ENCODE measurements around the gene CYSTM1.

Gene CYSTM1

DNA sequence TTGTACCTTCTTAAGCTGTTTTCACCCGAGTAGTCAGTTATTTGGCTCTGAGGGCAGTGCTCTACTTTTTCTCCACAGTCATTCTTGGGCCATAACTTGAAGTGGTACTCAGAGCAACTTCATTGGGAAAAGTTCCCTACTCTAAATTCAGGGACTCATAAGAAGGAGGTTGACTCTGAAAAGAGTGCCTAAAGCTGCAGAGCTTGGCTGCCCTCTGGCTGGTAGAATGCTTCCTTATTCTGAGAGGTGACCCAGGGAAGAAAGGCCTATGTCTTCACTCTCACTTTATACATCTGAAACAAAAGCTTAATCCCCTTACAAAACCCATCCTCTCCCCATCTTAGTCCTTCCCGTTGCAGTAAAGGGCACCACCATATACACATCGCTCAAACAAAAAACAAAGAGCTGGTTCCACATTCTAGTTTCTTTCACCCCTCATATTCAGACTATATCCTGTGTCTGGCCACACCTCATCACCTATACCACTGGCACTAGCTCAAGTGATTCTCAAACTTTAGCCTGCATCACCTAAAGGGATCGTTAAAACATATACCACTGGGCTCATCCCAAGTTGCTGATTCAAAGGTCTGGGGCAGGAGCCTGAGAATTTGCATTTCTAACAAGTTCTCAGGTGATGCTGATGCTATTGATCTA is 41.3 kb upstream of the CYSTM1 start:
- TF ChIP-seq, protein P1, sequence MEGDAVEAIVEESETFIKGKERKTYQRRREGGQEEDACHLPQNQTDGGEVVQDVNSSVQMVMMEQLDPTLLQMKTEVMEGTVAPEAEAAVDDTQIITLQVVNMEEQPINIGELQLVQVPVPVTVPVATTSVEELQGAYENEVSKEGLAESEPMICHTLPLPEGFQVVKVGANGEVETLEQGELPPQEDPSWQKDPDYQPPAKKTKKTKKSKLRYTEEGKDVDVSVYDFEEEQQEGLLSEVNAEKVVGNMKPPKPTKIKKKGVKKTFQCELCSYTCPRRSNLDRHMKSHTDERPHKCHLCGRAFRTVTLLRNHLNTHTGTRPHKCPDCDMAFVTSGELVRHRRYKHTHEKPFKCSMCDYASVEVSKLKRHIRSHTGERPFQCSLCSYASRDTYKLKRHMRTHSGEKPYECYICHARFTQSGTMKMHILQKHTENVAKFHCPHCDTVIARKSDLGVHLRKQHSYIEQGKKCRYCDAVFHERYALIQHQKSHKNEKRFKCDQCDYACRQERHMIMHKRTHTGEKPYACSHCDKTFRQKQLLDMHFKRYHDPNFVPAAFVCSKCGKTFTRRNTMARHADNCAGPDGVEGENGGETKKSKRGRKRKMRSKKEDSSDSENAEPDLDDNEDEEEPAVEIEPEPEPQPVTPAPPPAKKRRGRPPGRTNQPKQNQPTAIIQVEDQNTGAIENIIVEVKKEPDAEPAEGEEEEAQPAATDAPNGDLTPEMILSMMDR (IDR thresholded peaks at IDR 0.05; ENCODE audit: low read depth, low read length): no peak
- no peak for DNase-seq (ENCODE audit: extremely low read depth, low read depth)

DNA sequence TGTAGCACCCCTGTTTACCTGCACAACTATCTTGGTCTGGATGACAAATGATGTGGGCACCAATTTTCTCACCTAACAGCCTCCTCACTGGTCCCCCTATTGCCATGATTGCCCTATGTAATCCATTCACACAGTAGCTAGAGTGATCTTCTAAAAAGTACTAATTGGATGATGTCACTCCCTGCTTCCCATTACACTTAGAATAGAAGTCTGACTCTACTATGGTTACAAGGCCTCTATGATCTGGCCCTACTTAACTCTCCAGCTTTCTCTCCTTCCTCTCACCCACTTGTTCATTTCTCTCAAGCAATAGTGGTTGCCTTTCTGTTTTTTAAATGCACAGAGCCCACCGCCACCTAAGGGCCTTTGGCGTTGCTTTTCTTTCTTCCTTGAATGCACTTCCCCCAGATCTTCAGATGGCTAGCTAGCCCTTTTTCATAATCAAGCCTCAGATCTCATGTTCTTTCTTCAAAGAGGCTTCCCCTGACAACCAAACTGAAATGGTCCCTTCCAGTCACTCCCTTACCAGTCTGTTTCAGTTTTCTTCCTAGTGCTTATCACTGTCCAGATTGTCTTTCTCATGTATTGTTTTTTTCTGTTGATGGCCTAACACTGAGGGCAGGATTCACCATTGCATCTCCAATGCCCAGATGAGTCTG is 40.6 kb upstream of the CYSTM1 start:
- no peak for DNase-seq (ENCODE audit: extremely low read depth, low read depth)
- TF ChIP-seq, protein P1 (IDR thresholded peaks at IDR 0.05; ENCODE audit: low read depth, low read length): no peak

DNA sequence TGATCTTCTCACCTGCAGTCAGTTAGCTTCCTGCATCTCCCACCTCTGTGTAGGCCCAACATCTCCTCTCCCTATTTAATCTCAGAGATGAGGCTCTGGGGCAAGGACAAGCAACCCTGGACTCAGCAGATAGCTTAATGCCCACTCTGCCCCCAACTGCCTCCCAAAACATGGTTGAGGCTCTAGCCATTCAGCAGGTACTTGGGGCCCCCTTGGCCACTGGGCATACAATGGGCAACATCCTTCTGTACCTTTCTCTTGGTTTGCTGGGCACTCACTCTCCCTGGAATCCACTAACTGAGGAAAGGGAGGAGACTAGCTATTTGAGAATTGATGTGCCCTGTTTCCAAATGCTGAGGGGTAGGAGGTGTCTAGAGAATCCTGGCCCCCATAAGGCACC is 39.9 kb upstream of the CYSTM1 start:
- DNase-seq (ENCODE audit: extremely low read depth, low read depth): no peak
- TF ChIP-seq, protein P1 (IDR thresholded peaks at IDR 0.05; ENCODE audit: low read depth, low read length): no peak

DNA sequence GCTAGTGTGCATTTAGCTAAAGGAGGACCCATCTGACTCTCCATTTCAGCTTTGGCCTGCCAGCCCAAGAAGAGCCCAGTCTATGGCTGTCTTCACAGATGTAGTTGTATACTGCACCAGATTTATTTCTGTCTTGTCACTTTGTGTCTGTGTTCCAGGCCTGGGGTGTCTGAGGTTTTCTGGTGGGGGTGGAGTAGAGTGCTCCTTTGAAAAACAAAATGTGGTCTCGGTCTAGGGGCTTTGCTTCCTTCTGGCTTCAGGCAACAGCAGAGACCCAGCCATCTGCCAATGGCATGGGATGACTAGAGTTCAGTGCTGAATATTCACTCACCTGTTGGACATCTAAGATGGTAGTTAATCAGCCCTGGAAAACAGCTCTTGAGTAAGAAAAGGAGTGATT is 38.4 kb upstream of the CYSTM1 start:
- TF ChIP-seq, protein P1 (IDR thresholded peaks at IDR 0.05; ENCODE audit: low read depth, low read length): no peak
- DNase-seq (ENCODE audit: extremely low read depth, low read depth): no peak

DNA sequence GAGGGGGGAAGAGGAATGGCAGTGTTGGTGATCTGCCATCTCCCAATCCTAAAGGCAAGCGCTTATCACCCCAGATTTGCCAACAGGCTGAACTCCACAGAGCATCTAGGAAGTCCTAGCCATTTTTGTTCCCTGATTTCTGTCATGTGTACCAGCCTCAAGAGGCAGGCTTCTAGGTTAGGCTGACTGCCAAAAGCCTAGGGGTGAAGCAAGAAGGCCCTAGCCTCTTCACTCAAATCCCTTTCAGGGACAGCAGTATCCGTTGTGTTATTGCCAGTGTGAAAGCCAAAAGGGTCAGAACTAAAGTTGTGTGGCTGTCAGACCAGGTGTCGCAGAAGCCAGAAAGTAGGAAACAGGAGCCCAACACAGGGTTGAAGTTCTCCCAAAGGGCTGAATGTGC is 34.6 kb upstream of the CYSTM1 start:
- TF ChIP-seq, protein P1 (IDR thresholded peaks at IDR 0.05; ENCODE audit: low read depth, low read length): no peak
- no peak for DNase-seq (ENCODE audit: extremely low read depth, low read depth)

DNA sequence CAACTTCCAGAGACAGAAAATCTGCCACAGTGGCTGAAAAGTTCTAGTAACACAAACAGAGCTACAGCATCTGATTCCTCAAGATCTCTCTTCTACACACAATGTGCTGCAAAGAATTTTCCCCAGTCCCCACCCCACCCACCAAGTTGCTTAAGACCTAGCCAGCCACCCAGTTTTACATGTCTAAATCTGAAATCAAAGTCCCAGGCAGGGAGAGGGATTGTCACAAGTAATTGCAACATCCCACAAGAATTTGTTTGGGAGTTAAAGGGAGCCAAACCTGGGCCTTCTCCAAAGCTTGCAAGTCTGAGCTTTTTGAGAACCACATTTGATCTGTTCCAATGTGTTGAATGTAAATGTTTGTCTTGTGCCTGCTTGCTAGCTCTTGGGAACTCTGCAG is 33.7 kb upstream of the CYSTM1 start:
- TF ChIP-seq, protein P1 (IDR thresholded peaks at IDR 0.05; ENCODE audit: low read depth, low read length): no peak
- peak; percentile 34 for DNase-seq (ENCODE audit: extremely low read depth, low read depth)

DNA sequence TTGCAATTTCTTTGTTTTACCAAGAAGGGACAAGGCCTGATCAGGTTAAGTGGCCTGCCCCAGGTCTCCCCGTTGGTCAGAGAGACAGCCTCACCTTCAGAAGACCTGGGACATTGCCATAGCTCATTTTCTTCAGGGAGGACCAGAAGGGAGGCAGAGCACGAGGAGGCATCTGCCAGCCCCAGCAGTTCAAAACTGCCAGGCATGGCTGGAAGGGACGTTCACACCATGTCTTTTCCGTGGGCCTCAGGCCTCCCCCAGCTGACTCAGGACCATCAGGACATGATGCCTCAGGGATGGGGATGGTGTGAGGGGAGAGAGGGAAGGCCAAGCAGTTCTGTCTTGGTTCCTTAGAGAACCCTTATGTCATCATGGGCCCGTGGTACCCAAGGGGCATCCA is 32.7 kb upstream of the CYSTM1 start:
- TF ChIP-seq, protein P1 (IDR thresholded peaks at IDR 0.05; ENCODE audit: low read depth, low read length): no peak
- DNase-seq (ENCODE audit: extremely low read depth, low read depth): no peak
